CD14-positive monocyte (primary cell): ENCODE data around the gene SCARB1. TPM values are rescaled to one million over a fixed set of nuclear protein-coding genes. Genes with fewer than 3 reads are reported as not detected.

Experiments
- DNase-seq, 3 donors: peaks; one replicate each; pipeline ENCODE4 v3.0.0-alpha.2; 2011 to 2022
- H2AFZ ChIP-seq: 2 replicates; pipeline ENCODE4 v1.6.0; 2012; ENCODE audit warnings: mild to moderate bottlenecking, low read depth, low read length, inconsistent platforms; ENCODE audit not compliant: insufficient read depth, poor library complexity, severe bottlenecking
- H3K27ac ChIP-seq, 2 donors: 1 replicate in 1 of 2; 2 replicates in 1 of 2; pipeline ENCODE4 v1.5.1; 2012 to 2013; ENCODE audit warnings: low read length in 2 of 2, control low read depth in 1 of 2, inconsistent platforms in 1 of 2, low read depth in 1 of 2, mild to moderate bottlenecking in 1 of 2
- H3K27me3 ChIP-seq, 2 donors: one replicate each; pipeline versions ENCODE4 v1.6.0 to v1.6.1; 2011 to 2013; ENCODE audit warnings: low read length in 2 of 2; ENCODE audit not compliant: control insufficient read depth in 2 of 2, insufficient read depth in 2 of 2
- H3K36me3 ChIP-seq, 2 donors: replicated peaks in 1 of 2; 1 replicate in 1 of 2; 2 replicates in 1 of 2; pipeline versions ENCODE4 v1.5.1 to v1.6.1; 2012 to 2013; ENCODE audit warnings: low read length in 2 of 2, control low read depth in 1 of 2, inconsistent platforms in 1 of 2, mild to moderate bottlenecking in 1 of 2; ENCODE audit not compliant: insufficient read depth in 2 of 2, control insufficient read depth in 1 of 2
- H3K4me1 ChIP-seq, 2 donors: 1 replicate in 1 of 2; 2 replicates in 1 of 2; pipeline versions ENCODE4 v1.5.1 to v1.6.1; 2012 to 2013; ENCODE audit warnings: low read length in 2 of 2, control low read depth in 1 of 2, inconsistent platforms in 1 of 2, mild to moderate bottlenecking in 1 of 2, moderate library complexity in 1 of 2; ENCODE audit not compliant: insufficient read depth in 2 of 2, control insufficient read depth in 1 of 2
- H3K4me2 ChIP-seq: replicated peaks from 2 replicates; pipeline ENCODE3; 2012; ENCODE audit warnings: low read length, moderate library complexity, mild to moderate bottlenecking; ENCODE audit not compliant: poor library complexity, severe bottlenecking; ENCODE audit errors: extremely low read depth
- H3K4me3 ChIP-seq, 3 experiments: fragments of 200-600 bp in 1 of 3; sonication (generic) in 1 of 3; replicated peaks in 1 of 3; 1 replicate in 2 of 3; 2 replicates in 1 of 3; pipeline ENCODE4 v1.5.1; 2011 to 2013; ENCODE audit warnings: low read length in 3 of 3, mild to moderate bottlenecking in 3 of 3, control low read depth in 2 of 3, low read depth in 2 of 3, inconsistent platforms in 1 of 3, moderate library complexity in 1 of 3
- H3K79me2 ChIP-seq: 2 replicates; pipeline ENCODE4 v1.6.0; 2012; ENCODE audit warnings: mild to moderate bottlenecking, control low read depth, inconsistent platforms, low read length, moderate library complexity; ENCODE audit not compliant: insufficient read depth
- H3K9ac ChIP-seq: 2 replicates; pipeline ENCODE4 v1.6.0; 2017; ENCODE audit warnings: low read length, mild to moderate bottlenecking; ENCODE audit not compliant: insufficient read depth, poor library complexity, severe bottlenecking
- H3K9me3 ChIP-seq, 2 donors: replicated peaks in 1 of 2; 1 replicate in 1 of 2; 2 replicates in 1 of 2; pipeline versions ENCODE4 v1.5.1 to v1.6.1; 2012 to 2013; ENCODE audit warnings: low read length in 2 of 2, control low read depth in 1 of 2; ENCODE audit not compliant: control insufficient read depth in 1 of 2, insufficient read depth in 1 of 2
- H4K20me1 ChIP-seq: 2 replicates; pipeline ENCODE4 v1.6.0; 2012; ENCODE audit warnings: mild to moderate bottlenecking, low read length, control low read depth, moderate library complexity; ENCODE audit not compliant: insufficient read depth
- H3K27ac Mint-ChIP-seq, 7 donors: one replicate each; pipeline ENCODE4 v1.8.0; 2020; ENCODE audit warnings: mild to moderate bottlenecking in 7 of 7, mixed read lengths in 7 of 7, moderate library complexity in 6 of 7, inconsistent platforms in 2 of 7
- H3K27me3 Mint-ChIP-seq, 3 donors: one replicate each; pipeline ENCODE4 v1.8.0; 2021 to 2022; ENCODE audit warnings: low read depth in 3 of 3, mild to moderate bottlenecking in 3 of 3, mixed read lengths in 3 of 3, moderate library complexity in 3 of 3, inconsistent platforms in 1 of 3
- H3K36me3 Mint-ChIP-seq, 2 donors: one replicate each; pipeline ENCODE4 v1.8.0; 2020; ENCODE audit warnings: mixed read lengths in 2 of 2, inconsistent platforms in 1 of 2, mild to moderate bottlenecking in 1 of 2
- H3K4me1 Mint-ChIP-seq: one replicate; pipeline ENCODE4 v1.8.0; 2020; ENCODE audit warnings: mild to moderate bottlenecking, mixed read lengths
- H3K4me3 Mint-ChIP-seq, 2 donors: one replicate each; pipeline ENCODE4 v1.8.0; 2020; ENCODE audit warnings: mild to moderate bottlenecking in 2 of 2, mixed read lengths in 2 of 2, moderate library complexity in 1 of 2
- H3K9me3 Mint-ChIP-seq, 7 donors: one replicate each; pipeline ENCODE4 v1.8.0; 2020 to 2022; ENCODE audit warnings: mixed read lengths in 7 of 7, mild to moderate bottlenecking in 6 of 7, moderate library complexity in 6 of 7, inconsistent platforms in 2 of 7
- WGBS: methylation state at CpG from one replicate; pipeline ENCODE4 v1.1.5; 2013; ENCODE audit warnings: missing lambda C conversion rate; ENCODE audit not compliant: insufficient coverage; 5-methylcytosine and 5-hydroxymethylcytosine counted together
- intact Hi-C, 2 donors: fragments of 100-400 bp; cut with micrococcal nuclease; formaldehyde crosslinking; loops; one replicate each; pipeline versions ENCODE4 v1.15.0 to v1.15.1; 2023
- polyA plus RNA-seq, 3 donors: library from polyadenylated mRNA; depleted of rRNA in 1 of 3; unstranded in 2 of 3; stranded (reverse) in 1 of 3; fragments of 300-500 nt in 2 of 3; fragments of >200 nt in 1 of 3; fragmentation: Illumina TruSeq in 2 of 3; gene quantifications; 1 replicate in 2 of 3; 2 replicates in 1 of 3; pipeline ENCODE4 v1.2.3, GENCODE V29; 2012 to 2021
- TF ChIP-seq, protein P1 (sequence below): fragments of 200-600 bp; IDR thresholded peaks from one replicate; pipeline ENCODE4 v1.8.0; 2022; ENCODE audit warnings: antibody characterized with exemption, mild to moderate bottlenecking

SCARB1 gene
- polyA plus RNA-seq, 3 donors: 13.1 to 34.3 (median 15.2) TPM

DNA sequence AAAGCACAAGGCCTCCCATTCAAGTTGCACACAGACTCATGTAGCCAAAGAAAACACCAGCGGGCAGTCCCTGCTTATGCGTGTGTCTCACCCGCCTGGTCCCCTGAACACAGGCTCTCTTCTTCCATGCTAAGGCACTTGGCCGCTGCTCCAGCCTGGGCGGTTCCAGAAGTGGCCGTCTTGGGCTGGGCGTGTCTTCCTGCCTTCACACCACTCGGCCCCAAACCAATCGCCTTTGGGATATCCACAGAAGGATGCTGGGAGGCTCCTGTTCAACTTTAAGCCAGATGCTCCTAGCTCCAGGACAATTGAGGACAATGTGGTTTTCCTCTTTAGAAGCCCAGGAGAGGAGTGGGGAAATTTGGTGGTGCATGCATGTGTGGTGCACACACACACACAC is 2.2 kb downstream of the SCARB1 start:
- no peak overlapping the region for H3K9ac ChIP-seq

DNA sequence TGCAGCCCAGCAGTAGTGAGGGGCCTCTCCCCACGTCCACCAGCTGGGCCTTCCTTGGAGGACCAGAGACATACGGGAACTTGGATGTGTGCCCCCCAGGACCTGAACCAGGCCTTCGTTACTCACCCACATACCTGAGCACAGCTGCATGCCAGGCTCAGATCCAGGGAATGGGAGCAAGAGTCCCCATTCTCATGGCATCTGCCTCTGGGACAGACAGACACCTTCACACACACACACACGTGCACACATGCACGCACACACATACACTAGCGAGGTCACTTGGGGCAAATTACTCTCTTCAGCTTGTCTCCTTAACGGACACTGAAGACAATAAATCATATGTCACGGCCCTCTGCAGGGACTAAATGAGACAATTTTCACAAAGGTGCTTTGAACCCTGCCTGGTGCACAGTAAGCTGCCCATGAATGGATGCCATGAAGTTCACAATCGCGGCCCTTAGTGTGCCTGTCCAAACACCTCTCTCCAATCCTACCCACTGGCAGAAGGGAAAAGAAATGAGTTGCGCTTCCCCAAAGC is 5.7 kb downstream of the SCARB1 start:
- intact Hi-C loops: loop anchor here in 1 of 2 donors (10.0 kb wide), 1 partner anchor 47 kb away; no protein-coding TSS in a partner anchor
- Mint-ChIP-seq H3K9me3 (peaks cover 0 to 2% (median 0%) of the 10 kb centered on the region in 7 donors), H3K4me3 (no peak overlapping the region), H3K27me3 (peaks cover 0 to 3% (median 2%) of the 10 kb centered on the region in 3 donors), H3K36me3 (peaks cover 18 to 21% of the 10 kb centered on the region in 2 donors), H3K4me1 (peaks cover 57% of the 10 kb centered on the region), H3K27ac (no peak overlapping the region)
- no peak overlapping the region for H3K9ac ChIP-seq
- no peaks in the 10 kb centered on the region for H3K9me3 ChIP-seq
- H3K4me1 ChIP-seq: peaks cover 53 to 59% of the 10 kb centered on the region in 2 donors
- H3K36me3 ChIP-seq: no peaks in the 10 kb centered on the region
- 95% methylated on average over 8 of the region's 11 CpGs for WGBS
- no peaks in the 10 kb centered on the region for H3K27me3 ChIP-seq
- H3K4me3 ChIP-seq: no peak overlapping the region
- H4K20me1 ChIP-seq: peaks cover 6% of the 10 kb centered on the region
- H3K4me2 ChIP-seq: no peak overlapping the region
- H3K79me2 ChIP-seq: peaks cover 38% of the 10 kb centered on the region
- H2AFZ ChIP-seq: no peak overlapping the region
- TF ChIP-seq, protein P1, sequence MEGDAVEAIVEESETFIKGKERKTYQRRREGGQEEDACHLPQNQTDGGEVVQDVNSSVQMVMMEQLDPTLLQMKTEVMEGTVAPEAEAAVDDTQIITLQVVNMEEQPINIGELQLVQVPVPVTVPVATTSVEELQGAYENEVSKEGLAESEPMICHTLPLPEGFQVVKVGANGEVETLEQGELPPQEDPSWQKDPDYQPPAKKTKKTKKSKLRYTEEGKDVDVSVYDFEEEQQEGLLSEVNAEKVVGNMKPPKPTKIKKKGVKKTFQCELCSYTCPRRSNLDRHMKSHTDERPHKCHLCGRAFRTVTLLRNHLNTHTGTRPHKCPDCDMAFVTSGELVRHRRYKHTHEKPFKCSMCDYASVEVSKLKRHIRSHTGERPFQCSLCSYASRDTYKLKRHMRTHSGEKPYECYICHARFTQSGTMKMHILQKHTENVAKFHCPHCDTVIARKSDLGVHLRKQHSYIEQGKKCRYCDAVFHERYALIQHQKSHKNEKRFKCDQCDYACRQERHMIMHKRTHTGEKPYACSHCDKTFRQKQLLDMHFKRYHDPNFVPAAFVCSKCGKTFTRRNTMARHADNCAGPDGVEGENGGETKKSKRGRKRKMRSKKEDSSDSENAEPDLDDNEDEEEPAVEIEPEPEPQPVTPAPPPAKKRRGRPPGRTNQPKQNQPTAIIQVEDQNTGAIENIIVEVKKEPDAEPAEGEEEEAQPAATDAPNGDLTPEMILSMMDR: no peak
- DNase-seq: no peak
- no peak overlapping the region for H3K27ac ChIP-seq

More for the DNA sequence above, 2.2 kb downstream of the SCARB1 start:
- H3K36me3 Mint-ChIP-seq: peaks cover 10 to 14% of the 10 kb centered on the region in 2 donors
- H3K4me3 ChIP-seq: no peak overlapping the region
- peaks cover 0 to 2% (median 0%) of the 10 kb centered on the region in 7 donors for H3K9me3 Mint-ChIP-seq
- no peak overlapping the region for H3K27ac Mint-ChIP-seq
- H3K36me3 ChIP-seq: no peaks in the 10 kb centered on the region
- no peak overlapping the region for H3K4me3 Mint-ChIP-seq
- 78% methylated on average over 3 of the region's 9 CpGs for WGBS
- TF ChIP-seq, protein P1: no peak
- peaks cover 31 to 38% of the 10 kb centered on the region in 2 donors for H3K4me1 ChIP-seq
- H3K4me2 ChIP-seq: no peak overlapping the region
- DNase-seq: no peak
- H3K27me3 Mint-ChIP-seq: peaks cover 0 to 6% (median 5%) of the 10 kb centered on the region in 3 donors
- intact Hi-C loops: no loop called here
- H3K27me3 ChIP-seq: no peaks in the 10 kb centered on the region
- no peak overlapping the region for H2AFZ ChIP-seq
- no peak overlapping the region for H3K27ac ChIP-seq
- peaks cover 6% of the 10 kb centered on the region for H4K20me1 ChIP-seq
- peaks cover 34% of the 10 kb centered on the region for H3K4me1 Mint-ChIP-seq
- peaks cover 18% of the 10 kb centered on the region for H3K79me2 ChIP-seq
- H3K9me3 ChIP-seq: no peaks in the 10 kb centered on the region
